NCI-H2107 treated with DMSO at 0.1 percent for 48 hours (cell line): ENCODE data around the gene ITGB2.

Experiments
- DNase-seq: peaks from one replicate; lab custom pipeline; 2025; ENCODE audit not compliant: unreplicated experiment; lab: John Stamatoyannopoulos, UW

ITGB2 gene

DNA sequence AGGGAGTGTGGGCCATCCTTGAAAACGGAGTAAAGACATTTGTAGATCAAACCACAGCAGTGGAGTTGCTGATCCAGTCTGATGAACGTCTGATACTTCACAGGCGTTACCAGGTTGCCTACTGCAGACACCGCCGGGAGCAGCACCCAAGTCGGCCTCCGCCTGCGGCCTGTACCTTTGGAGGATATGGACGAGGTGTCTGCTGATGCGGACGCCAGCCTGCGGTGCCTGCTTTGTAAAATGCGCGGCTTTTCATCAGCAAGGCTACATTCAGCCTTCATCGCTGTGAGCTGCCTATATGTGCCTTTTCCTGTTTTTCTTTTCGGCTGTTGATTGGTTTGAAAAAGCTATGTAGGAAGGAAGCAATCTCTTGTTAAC is 35.1 kb upstream of the ITGB2 start:
- DNase-seq, result no peak

DNA sequence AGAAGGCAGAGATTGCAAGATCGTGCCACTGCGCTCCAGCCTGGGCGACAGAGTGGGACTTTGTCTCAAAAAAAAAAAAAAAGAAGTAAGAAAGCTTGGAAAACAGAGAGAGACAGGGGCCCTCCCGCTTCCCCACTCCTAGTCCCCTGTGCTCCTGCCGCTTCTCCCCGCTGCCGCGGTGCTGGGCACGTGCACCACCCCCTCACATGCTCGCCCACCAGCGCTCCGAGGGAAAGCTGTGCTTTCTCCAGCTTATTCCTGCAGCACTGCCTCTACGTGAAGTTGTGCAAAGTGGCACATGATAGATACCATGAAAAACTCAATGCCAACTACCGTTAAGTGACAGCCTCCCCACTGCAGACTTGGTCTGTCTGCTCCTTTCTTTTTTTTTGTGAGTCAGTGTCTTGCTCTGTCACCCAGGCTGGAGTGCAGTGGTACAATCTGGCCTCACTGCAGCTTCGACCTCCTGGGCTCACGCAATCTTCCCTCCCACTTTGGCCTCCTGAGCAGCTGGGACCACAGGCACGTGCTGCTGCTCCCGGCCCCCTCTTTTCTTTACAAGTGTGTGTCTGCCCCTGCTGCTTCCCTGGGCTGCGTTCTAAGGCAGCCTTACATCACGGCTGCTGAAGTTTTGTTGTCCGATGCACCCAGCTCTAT is 34.6 kb upstream of the ITGB2 start:
- DNase-seq, result no peak

GRCh38 chr21:44954281-44954771 is 33.6 kb upstream of the ITGB2 start:
- DNase-seq, result no peak

DNA sequence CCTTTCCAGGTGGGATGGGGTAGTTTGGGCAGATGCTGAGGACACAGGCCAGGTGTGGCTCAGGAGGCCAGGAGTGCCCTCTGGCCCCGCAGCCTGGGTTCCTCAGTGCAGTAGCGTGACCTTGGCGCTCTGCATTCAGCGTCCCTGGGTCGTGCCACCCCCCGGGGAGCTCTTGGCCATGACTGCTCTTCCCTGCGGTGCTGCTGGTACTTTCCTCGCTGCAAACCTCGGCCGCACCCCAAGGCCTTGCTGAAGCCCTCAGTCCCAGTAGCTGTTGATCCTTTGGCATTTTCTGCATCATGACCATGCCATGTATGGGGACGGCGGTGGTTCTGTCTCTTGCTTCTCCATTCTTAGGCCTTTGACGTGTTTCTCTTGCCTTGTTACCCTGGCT is 32.9 kb upstream of the ITGB2 start:
- DNase-seq, result no peak

DNA sequence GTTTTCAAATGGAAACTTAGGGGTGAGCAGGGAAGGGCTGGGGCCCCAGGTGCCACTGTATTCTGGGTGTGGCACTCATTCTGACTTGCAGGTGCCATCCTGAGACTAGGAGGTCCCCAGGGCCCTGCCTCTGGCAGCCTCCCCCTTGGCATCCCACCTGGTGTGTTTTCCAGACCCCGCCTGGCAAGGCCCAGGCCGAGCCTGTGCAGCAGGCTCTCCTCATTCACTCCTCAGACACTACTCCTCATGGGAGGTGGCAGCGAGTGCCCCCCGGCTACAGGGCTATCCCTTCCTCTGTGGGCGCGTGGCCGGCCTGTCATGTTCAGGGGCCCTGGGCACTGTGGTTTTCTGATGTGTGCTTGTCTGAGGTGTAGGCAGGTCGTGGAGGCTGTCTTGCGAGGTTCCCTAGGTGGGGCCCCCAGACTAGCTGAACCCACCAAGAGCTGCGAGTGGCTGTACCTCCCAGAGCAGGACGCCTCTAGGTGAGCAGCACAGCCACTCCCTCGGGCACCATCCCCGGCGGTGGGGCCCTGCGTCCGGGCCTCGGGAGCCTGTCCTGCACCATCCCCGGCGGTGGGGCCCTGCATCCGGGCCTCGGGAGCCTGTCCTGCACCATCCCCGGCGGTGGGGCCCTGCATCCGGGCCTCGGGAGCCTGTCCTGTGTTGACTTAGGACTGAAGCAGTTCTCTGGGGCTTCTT is 32.4 kb upstream of the ITGB2 start:
- no peak for DNase-seq

DNA sequence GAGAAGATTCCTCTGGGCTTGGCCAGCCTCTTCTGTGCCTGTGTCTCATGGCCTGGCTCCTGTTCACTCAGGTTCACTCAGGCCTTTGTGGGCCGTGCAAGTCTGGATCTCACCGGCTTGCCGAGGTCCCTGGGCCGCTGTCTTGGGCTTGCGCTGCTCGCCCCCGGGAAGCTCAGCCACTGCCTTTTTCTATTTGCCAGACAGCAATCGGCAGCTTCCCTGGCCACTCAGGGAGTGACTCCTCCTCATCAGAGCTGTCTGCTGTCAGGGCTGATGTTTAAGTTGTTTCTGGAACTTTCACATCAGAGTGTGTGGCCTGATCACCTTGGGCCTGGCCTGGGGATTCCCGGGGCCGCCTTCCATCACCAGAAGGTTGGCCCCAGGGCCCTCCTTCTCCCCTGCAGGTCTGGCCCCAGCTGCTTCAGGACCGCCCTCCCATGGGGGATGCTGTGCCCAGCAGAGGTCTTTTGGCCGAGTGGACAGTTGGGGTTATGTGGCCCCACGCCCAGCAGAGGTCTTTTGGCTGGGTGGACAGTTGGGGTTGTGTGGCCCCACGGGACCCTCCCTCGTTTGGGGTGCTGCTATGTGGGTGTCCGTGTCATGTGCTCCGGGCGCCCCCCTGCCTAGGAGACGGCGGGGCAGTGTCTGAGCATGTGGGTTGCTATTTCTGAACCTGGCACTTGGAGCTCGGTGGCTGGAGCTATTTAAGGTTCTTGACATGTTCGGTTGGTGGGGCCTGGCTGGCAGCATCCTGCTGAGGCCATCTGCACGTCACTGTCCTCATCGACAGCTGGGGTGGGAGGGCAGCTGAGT is 31.6 kb upstream of the ITGB2 start:
- no peak for DNase-seq

DNA sequence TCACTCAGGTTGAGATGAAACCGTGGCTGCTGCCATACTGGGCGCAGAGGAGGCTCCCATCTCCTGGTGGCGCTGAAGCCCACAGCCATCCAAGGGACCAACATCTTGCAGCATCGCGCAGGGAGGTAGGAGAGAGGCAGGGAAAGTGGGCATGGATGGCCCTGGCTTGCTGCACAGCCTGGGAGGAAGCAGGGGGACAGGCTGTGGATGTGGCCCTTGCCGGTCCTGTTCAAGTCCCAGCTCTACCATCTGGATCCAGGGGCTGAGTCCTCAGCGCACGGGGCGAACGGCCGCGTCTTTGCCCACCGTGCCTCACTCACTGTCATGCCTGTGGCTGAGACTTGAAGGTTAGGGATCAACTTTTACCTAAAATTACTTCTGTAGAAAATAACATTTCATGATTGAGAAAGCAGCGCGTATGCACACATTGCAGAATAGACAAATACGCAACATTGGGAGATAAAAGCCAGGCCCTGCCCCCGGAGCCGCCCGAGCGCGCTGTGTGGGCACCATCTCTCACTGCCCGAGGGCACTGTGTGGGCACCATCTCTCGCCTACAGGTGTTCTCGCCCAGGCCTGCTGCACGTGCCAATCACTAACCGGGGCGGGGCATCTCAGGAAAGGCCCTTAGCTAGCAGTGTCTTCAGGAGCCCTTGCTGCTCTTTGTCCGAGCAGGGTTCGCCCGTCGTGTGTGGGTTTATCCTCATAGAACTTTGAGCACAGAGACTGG is 30.7 kb upstream of the ITGB2 start:
- DNase-seq, result no peak

DNA sequence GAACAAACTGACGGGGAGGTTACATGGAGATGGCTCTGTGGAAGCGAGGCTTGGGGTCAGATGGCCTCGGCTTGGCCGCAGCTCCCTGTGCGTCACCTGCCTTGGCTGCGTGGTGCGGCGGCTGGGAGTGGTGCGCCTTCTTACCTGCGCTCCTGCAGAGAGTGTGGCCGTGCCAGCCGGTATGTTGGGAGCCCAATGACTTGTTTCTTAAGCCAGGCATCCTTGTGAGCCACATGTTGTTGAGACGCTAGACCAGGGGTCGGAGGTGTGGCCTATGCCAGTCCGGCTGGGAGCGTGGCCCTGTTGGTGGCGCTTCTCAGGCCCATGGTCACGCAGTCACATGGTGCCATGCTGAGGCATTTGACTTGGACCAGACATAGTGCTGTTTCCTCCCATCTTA is 29.7 kb upstream of the ITGB2 start:
- DNase-seq, result no peak

GRCh38 chr21:44949779-44950198 is 29.1 kb upstream of the ITGB2 start:
- DNase-seq, result no peak

GRCh38 chr21:44949161-44949778 is 28.6 kb upstream of the ITGB2 start:
- DNase-seq, result no peak

DNA sequence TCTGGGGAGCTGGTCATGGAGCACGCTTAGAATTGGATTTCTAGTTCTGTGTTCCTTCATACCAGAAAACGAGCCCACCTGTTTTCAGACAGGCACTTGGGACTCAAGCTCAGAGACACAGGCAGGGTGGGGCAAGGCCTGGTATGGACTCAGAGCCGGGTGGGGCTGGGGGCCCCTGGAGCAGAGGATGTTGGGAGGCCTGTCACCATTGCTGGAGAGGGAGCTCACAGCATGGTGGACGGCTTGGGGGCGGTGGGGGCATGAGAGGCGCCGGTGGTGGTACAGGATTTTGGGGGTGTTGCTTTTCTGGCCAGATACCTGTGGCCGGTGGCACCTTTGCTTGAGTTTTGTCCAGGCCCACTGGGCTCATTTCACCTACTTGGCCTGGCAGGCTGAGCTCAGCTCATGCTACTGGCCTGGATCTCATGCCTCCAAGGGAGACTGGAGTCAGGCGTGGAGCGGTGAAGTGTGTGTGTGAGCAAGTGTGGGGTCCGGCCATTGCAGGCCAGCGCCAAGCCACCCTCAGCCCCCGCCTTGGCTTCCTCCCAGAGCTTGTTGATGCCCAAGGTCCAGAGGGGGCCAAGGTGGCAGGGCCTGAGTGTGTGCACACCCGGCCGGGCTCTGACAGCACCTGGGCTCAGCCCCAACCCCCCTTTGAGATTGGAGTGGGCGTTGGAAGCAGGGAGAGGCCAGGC is 27.9 kb upstream of the ITGB2 start:
- no peak for DNase-seq

- no peak for DNase-seq
Measured at GRCh38 chr21:44947930-44948331, 27.2 kb upstream of the ITGB2 start.

- no peak for DNase-seq
Measured at GRCh38 chr21:44947111-44947929, 26.6 kb upstream of the ITGB2 start.

- no peak for DNase-seq
Measured at GRCh38 chr21:44946254-44947041, 25.7 kb upstream of the ITGB2 start.

- DNase-seq, result no peak
Measured at GRCh38 chr21:44944596-44944995, 23.9 kb upstream of the ITGB2 start.

GRCh38 chr21:44943686-44944550 is 23.2 kb upstream of the ITGB2 start:
- DNase-seq, result no peak

GRCh38 chr21:44943005-44943685 is 22.4 kb upstream of the ITGB2 start:
- DNase-seq, result no peak
